PFSK-1 (cell line): ENCODE measurements around the gene PPP3CA.

ENCODE experiments used
- FOXP2 ChIP-seq: optimal IDR thresholded peaks from 2 replicates; pipeline ENCODE3; 2011; ENCODE audit warnings: borderline replicate concordance, control low read depth, inconsistent platforms; ENCODE audit not compliant: insufficient read depth; ENCODE audit errors: extremely low read length, extremely low read depth
- POLR2AphosphoS5 ChIP-seq: IDR thresholded peaks from 2 replicates; pipeline ENCODE4 v1.6.1; 2012; ENCODE audit warnings: low read depth, mild to moderate bottlenecking, control low read depth, low read length, moderate library complexity
- SIN3A ChIP-seq: IDR thresholded peaks from 2 replicates; pipeline ENCODE4 v1.6.1; 2012; ENCODE audit warnings: mild to moderate bottlenecking, low read length, moderate library complexity, borderline replicate concordance; ENCODE audit not compliant: insufficient read depth
- TAF1 ChIP-seq: IDR thresholded peaks from 2 replicates; pipeline ENCODE4 v1.6.1; 2012; ENCODE audit warnings: low read length, control low read depth, borderline replicate concordance; ENCODE audit not compliant: insufficient read depth
- TF ChIP-seq, protein P1 (sequence below), 2 experiments: IDR thresholded peaks; 2 replicates each; pipeline versions ENCODE4 v1.6.1 to v1.8.0; 2011 to 2012; ENCODE audit warnings: low read depth in 2 of 2, low read length in 2 of 2, control low read depth in 1 of 2, inconsistent platforms in 1 of 2, mild to moderate bottlenecking in 1 of 2, moderate library complexity in 1 of 2; ENCODE audit not compliant: insufficient read depth in 1 of 2

Gene PPP3CA

DNA sequence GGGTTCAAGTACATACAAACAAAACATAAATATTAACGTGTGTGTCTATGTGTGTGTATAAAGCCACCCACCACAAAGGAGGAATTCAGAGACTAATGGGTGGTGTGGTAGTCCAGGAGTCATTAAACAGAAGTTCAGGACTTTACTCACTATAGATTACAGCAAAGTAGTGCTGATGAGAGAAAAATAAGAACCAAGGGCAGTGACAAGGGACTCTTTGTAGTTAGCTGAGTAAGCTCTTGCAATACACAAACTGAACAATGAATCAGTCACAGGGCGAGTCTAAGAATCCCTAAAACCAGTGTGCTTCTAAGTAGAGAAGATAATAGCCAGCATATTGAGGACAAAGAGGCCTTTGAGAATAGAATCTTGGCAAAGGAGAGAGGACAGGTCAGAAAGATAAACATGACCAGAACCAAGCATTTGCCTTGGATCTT is 232.4 kb downstream of the PPP3CA start:
- TF ChIP-seq SIN3A (no peak), POLR2AphosphoS5 (no peak), TAF1 (no peak), FOXP2 (no peak)
- TF ChIP-seq, protein P1, sequence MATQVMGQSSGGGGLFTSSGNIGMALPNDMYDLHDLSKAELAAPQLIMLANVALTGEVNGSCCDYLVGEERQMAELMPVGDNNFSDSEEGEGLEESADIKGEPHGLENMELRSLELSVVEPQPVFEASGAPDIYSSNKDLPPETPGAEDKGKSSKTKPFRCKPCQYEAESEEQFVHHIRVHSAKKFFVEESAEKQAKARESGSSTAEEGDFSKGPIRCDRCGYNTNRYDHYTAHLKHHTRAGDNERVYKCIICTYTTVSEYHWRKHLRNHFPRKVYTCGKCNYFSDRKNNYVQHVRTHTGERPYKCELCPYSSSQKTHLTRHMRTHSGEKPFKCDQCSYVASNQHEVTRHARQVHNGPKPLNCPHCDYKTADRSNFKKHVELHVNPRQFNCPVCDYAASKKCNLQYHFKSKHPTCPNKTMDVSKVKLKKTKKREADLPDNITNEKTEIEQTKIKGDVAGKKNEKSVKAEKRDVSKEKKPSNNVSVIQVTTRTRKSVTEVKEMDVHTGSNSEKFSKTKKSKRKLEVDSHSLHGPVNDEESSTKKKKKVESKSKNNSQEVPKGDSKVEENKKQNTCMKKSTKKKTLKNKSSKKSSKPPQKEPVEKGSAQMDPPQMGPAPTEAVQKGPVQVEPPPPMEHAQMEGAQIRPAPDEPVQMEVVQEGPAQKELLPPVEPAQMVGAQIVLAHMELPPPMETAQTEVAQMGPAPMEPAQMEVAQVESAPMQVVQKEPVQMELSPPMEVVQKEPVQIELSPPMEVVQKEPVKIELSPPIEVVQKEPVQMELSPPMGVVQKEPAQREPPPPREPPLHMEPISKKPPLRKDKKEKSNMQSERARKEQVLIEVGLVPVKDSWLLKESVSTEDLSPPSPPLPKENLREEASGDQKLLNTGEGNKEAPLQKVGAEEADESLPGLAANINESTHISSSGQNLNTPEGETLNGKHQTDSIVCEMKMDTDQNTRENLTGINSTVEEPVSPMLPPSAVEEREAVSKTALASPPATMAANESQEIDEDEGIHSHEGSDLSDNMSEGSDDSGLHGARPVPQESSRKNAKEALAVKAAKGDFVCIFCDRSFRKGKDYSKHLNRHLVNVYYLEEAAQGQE (IDR thresholded peaks at IDR 0.05; ENCODE audit: insufficient read depth in 1 of 2, low read depth in 2 of 2, low read length in 2 of 2) = no peak

DNA sequence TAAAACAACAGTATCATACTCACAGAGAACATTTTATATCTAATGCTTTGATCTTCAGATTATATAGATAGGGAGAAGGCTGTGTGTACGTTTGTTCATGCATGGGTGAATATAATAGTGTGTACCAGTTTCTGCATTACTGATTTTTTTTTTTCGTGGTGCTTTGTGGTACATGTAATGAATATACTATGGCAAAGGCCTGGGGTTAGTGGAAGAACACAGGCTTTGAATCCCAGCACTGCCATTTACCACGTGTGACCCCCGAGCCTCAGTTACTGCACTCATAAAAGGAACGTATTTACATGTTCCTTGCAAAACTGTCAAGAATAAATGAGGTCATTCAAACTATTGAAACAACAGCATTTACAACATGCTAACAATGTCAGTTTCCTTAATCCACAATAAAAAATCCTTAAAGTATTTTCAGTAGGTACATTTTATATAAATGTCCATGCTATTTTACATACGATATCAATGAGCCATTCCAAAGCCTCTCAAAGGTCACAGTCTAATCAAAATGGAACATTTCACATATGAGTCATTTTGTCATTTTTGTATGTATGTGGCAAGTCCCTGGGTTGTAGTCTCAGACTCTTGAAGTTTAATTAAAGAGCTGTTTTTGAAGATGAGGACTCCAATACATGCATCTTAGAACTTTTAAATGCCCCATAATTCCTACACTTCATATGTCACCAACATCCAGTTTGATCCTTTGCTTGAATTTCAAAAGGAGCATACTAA is 242.8 kb downstream of the PPP3CA start:
- TF ChIP-seq, protein P1 (IDR thresholded peaks at IDR 0.05; ENCODE audit: insufficient read depth in 1 of 2, low read depth in 2 of 2, low read length in 2 of 2) = no peak
- TF ChIP-seq POLR2AphosphoS5 (no peak), SIN3A (no peak), FOXP2 (no peak), TAF1 (no peak)

DNA sequence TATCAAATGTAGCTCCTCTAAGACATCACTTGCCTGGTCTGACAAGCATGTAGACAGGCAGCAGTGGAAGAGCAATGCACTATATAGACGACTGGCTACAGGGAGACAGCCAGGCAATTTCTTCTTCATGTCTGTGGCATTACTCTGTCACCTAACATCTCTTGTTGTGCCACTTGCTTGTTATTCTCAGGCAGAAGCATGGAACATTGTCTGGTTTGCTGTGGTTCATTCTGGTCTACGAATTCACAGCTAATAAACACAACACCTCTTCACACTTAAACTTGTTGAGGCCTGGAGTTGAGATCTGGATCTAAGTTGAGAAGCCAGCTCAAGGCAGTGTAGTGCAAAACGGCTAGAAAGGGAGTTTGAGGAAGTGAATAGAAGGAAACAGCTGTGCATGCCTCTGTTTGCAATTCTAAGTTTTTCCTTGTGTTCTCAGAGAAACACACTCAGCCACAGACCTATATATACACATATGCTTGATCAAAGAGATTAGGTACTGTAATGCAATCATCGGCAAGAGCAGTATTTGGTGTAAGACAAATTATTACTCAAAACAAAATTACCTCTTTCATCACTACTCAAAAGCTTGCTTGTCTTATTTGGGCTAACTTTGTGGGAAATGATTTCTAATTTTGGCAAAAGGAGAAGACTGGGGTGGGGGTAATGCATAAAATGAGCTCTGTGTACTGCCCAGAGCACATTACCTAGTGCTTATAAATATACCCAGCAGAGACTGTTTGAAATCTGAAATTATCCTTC is 243.8 kb downstream of the PPP3CA start:
- TF ChIP-seq TAF1 (no peak), FOXP2 (no peak), SIN3A (no peak), POLR2AphosphoS5 (no peak)
- TF ChIP-seq, protein P1 (IDR thresholded peaks at IDR 0.05; ENCODE audit: insufficient read depth in 1 of 2, low read depth in 2 of 2, low read length in 2 of 2) = no peak

DNA sequence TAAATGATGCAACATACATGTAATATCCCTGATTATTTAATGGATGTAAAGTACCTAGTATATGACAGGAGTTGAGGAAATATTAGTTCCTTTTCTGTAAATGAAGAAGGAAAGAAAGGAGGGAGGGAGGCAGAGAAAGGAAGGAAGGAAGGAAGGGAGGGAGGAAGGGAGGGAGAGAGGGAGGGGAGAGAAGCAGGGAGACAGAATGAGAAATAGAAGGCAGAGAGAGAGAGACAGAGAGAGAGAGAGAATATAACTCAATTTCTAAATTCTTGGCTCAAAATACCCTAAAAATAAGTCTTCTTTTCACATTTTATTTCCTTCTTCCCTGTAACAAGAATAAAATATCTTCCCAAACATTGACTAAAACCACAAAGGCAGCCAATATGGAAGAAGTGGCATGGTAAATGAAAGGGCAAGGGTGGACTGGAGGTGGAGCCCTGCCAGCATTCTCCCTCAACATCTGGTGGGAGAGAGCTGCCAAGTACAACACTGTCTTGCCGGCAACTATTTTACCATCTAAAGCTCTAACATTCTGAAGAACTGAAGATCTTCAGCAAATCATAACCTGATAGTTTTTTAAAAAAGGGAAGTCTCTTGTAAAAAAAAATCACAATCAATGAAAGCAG is 245.1 kb downstream of the PPP3CA start:
- no peak for TF ChIP-seq FOXP2
- TF ChIP-seq, protein P1 (IDR thresholded peaks at IDR 0.05; ENCODE audit: insufficient read depth in 1 of 2, low read depth in 2 of 2, low read length in 2 of 2) = no peak
- no peak for TF ChIP-seq SIN3A
- no peak for TF ChIP-seq POLR2AphosphoS5
- TF ChIP-seq TAF1 = no peak
